BLaER1 (cell line): ENCODE results near the gene BACH2.

ENCODE experiments used
- H3K27ac ChIP-seq: shearing (Covaris generic); formaldehyde crosslinking; 2 replicates; pipeline ENCODE4 v1.8.1; 2022
- H3K27me3 ChIP-seq: shearing (Covaris generic); formaldehyde crosslinking; 2 replicates; pipeline ENCODE4 v1.8.1; 2022
- H3K36me3 ChIP-seq: shearing (Covaris generic); formaldehyde crosslinking; 2 replicates; pipeline ENCODE4 v1.8.1; 2022
- H3K4me1 ChIP-seq: shearing (Covaris generic); formaldehyde crosslinking; 2 replicates; pipeline ENCODE4 v1.8.1; 2022
- H3K4me2 ChIP-seq: shearing (Covaris generic); formaldehyde crosslinking; 2 replicates; pipeline ENCODE4 v1.8.1; 2022
- H3K4me3 ChIP-seq: shearing (Covaris generic); formaldehyde crosslinking; 2 replicates; pipeline ENCODE4 v1.8.1; 2022
- H3K9ac ChIP-seq: shearing (Covaris generic); formaldehyde crosslinking; 2 replicates; pipeline ENCODE4 v1.8.1; 2022
- H3K9me3 ChIP-seq: shearing (Covaris generic); formaldehyde crosslinking; 2 replicates; pipeline ENCODE4 v1.8.1; 2022
- H4K20me1 ChIP-seq: shearing (Covaris generic); formaldehyde crosslinking; 2 replicates; pipeline ENCODE4 v1.8.1; 2022
- Cebpa-rat ChIP-seq: shearing (Covaris generic); IDR thresholded peaks from 2 replicates; pipeline ENCODE4 v1.8.1; 2022

BACH2 gene

DNA sequence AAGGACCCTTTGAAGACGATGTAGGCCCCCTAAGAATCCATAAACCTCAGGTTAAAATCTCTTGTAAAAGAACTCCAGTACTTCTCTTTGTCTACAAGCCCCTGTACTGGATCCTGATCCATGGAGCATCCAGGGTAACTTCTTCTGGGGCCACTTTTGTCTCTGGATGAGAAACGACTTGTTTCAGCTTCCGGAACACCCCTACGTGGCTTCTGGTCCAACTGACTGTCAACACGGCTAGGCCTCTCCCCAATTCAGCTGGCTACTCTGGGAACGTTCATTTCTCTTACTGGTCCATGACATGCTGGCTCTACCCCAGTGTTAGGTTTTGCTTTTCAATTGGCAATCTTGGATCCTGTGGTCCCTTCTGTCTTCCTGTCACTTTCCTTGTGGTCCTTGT lies 198.0 kb downstream of the BACH2 start:
- Histone ChIP-seq H3K4me3 (no peak overlapping the region), H3K9ac (no peak overlapping the region), H3K36me3 (peaks cover 7% of the 10 kb centered on the region), H3K4me1 (no peaks in the 10 kb centered on the region), H3K27me3 (no peaks in the 10 kb centered on the region), H3K27ac (no peak overlapping the region), H3K9me3 (no peaks in the 10 kb centered on the region), H4K20me1 (peaks cover 95% of the 10 kb centered on the region), H3K4me2 (no peak overlapping the region)
- no peak for TF ChIP-seq Cebpa-rat

DNA sequence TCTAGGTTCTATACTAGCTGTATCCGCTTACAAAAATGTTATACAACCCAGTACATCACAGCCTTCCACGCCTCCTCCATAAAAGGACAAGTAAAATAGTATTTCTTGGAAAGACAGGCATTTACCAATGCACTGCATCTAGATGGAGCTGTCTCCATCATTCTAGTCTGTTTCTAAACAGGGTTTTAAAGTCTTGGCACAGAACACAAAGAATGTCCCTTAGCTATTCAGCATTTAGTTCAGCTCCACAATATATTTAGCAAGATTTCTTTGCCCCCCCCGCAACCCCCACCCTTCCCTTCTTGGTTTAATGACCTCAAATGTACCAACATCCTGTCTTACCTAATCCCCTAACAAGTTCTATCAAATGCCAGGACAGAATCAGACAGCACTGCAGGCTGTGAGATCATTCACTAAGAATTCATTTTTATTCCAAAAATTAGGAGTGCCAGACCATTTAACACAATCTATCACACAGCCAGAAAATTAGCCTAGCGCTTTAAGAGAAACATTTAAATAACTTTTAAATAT lies 198.6 kb downstream of the BACH2 start:
- H3K9me3 ChIP-seq: no peaks in the 10 kb centered on the region
- no peak overlapping the region for H3K9ac ChIP-seq
- H3K27me3 ChIP-seq: no peaks in the 10 kb centered on the region
- no peaks in the 10 kb centered on the region for H3K4me1 ChIP-seq
- no peak overlapping the region for H3K27ac ChIP-seq
- peaks cover 2% of the 10 kb centered on the region for H3K36me3 ChIP-seq
- H4K20me1 ChIP-seq: peaks cover 95% of the 10 kb centered on the region
- no peak for TF ChIP-seq Cebpa-rat
- H3K4me3 ChIP-seq: no peak overlapping the region
- no peak overlapping the region for H3K4me2 ChIP-seq

DNA sequence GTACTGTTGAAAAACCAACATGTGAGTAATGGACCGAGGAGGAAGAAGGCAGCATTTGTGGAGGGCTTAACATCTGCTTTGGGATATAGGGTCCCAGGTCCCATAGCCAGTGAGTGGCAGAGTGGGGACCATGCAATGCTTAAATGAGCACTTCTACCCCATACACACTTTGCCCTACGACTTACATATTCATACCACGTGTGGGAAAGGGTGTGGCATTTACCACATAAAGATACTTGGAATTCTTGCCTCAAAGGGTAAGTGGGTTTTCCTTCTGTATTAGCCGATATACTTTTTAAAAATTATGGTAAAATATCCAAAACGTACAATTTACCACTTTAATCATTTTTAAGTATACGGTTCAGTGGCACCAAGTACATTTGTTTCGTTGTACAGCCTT lies 199.3 kb downstream of the BACH2 start:
- Histone ChIP-seq H3K27me3 (no peaks in the 10 kb centered on the region), H4K20me1 (peaks cover 100% of the 10 kb centered on the region), H3K9ac (no peak overlapping the region), H3K4me3 (no peak overlapping the region), H3K4me2 (no peak overlapping the region), H3K4me1 (no peaks in the 10 kb centered on the region), H3K9me3 (no peaks in the 10 kb centered on the region), H3K27ac (no peak overlapping the region), H3K36me3 (no peaks in the 10 kb centered on the region)
- TF ChIP-seq Cebpa-rat: no peak

DNA sequence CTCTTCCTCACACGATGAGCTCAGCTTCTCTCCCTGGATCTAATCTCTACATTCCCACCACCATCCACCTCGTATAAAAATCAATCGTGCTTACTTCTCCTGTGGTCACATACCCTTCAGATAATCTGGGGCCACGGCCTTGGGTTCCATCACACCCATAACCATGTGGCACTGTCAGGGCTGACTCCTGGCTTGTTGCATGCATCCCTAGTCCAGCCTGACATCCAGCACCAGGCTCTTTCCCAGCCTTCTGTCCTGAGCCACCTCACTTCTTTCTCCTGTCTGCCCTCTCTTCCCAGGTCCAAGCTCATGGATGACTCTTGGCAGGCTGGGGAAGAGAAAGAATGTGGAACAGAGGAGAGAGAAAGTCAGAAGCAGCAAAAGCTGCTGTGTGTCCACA lies 199.8 kb downstream of the BACH2 start:
- H3K27ac ChIP-seq: no peak overlapping the region
- H3K9ac ChIP-seq: no peak overlapping the region
- H3K27me3 ChIP-seq: no peaks in the 10 kb centered on the region
- TF ChIP-seq Cebpa-rat: no peak
- H3K9me3 ChIP-seq: no peaks in the 10 kb centered on the region
- peaks cover 100% of the 10 kb centered on the region for H4K20me1 ChIP-seq
- H3K4me3 ChIP-seq: no peak overlapping the region
- H3K4me1 ChIP-seq: no peaks in the 10 kb centered on the region
- H3K4me2 ChIP-seq: no peak overlapping the region
- no peaks in the 10 kb centered on the region for H3K36me3 ChIP-seq

DNA sequence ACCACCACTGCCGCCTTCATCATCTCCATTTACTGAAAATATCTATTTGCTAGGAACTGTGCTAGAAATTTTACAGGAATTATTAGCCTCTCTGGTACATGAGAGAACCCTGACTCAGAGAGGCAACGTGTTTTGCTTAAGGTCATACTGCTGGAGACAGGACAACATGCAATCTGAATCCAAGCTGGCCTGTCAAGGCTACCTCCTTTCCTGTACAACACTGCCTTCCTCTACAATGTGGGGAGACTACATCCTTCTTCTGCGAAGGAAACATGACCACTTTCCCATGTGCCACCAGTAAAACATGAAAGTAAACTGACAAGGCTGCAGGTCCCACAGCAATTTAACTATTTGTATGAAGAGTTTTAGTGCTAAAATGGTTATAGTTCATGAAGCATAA lies 200.9 kb downstream of the BACH2 start:
- Histone ChIP-seq H3K36me3 (no peaks in the 10 kb centered on the region), H3K4me2 (no peak overlapping the region), H3K9ac (no peak overlapping the region), H3K9me3 (no peaks in the 10 kb centered on the region), H4K20me1 (peaks cover 100% of the 10 kb centered on the region), H3K27ac (no peak overlapping the region), H3K27me3 (no peaks in the 10 kb centered on the region), H3K4me1 (no peaks in the 10 kb centered on the region), H3K4me3 (no peak overlapping the region)
- TF ChIP-seq Cebpa-rat: no peak

DNA sequence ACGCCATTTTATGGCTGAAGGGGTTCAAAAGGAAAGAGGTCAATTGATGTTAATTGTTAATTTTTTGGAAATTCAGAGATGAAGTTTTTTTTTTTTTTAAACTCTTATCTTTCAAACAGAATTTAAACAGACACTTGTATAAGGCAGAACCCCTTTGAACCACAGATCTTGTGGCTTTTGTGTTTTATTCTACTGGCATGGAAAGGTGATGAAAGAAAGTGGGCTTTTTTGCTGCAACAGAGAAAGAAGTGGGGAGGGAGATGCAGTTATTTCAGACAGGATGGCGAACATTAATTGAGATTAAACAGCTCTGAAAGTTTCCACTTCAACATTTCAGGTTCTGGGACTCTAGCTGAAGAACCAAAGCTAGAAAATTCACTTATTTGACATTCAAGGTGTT lies 201.5 kb downstream of the BACH2 start:
- no peak overlapping the region for H3K27ac ChIP-seq
- H3K36me3 ChIP-seq: no peaks in the 10 kb centered on the region
- H3K9me3 ChIP-seq: no peaks in the 10 kb centered on the region
- peaks cover 100% of the 10 kb centered on the region for H4K20me1 ChIP-seq
- no peak overlapping the region for H3K9ac ChIP-seq
- H3K4me2 ChIP-seq: no peak overlapping the region
- no peak overlapping the region for H3K4me3 ChIP-seq
- TF ChIP-seq Cebpa-rat: no peak
- H3K27me3 ChIP-seq: no peaks in the 10 kb centered on the region
- no peaks in the 10 kb centered on the region for H3K4me1 ChIP-seq

DNA sequence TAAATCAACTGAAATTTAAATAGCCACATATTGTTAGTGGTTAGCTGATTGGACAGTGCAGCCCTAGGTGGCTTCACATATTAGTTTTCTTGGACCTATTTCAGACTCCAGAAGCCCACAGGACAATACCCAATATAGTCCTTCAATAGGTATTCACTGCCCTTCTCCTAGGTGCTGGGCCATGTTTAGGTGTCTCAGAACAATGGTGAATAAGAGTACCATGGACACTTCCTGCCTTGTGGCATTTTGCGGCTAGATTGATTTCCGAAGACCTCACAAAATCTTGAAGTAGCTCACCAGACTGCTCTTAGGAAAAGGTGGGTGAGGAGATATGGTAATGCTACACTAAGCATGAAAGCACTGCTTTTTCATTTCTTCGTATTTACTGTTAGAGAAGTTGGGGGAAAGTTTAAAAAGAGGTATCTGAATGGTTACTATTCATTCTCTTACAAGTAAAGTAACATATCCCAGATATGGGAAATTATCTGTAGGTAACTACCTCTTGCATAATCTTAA lies 203.0 kb downstream of the BACH2 start:
- Histone ChIP-seq H3K9me3 (no peaks in the 10 kb centered on the region), H3K4me3 (no peak overlapping the region), H3K9ac (no peak overlapping the region), H3K4me2 (no peak overlapping the region), H3K4me1 (no peaks in the 10 kb centered on the region), H3K27ac (no peak overlapping the region), H4K20me1 (peaks cover 100% of the 10 kb centered on the region), H3K36me3 (peaks cover 6% of the 10 kb centered on the region; the same call in 1 of the 2 replicates), H3K27me3 (no peaks in the 10 kb centered on the region)
- TF ChIP-seq Cebpa-rat: no peak

DNA sequence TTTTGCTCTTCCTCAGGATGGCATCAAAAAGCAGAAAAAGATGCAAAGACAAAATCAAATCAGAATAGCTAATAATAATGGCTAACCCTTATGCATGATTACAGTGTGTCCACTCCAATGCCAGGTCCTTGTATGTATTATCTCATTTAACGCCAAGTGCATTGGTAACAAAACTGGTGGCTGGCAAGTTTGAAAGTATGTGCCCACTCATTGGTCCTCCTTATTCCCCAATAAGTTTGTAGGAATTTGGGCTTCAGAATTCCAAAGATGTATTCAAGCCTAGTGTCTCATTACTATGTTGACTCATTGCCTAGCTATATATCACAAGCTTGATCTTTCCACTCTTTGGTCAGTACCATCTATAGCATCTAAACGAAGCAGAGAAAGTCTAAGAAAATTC lies 205.8 kb downstream of the BACH2 start:
- Histone ChIP-seq H3K4me3 (no peak overlapping the region), H3K9me3 (no peaks in the 10 kb centered on the region), H3K27me3 (no peaks in the 10 kb centered on the region), H3K27ac (no peak overlapping the region), H3K4me2 (no peak overlapping the region), H4K20me1 (peaks cover 100% of the 10 kb centered on the region), H3K36me3 (peaks cover 24% of the 10 kb centered on the region), H3K4me1 (no peaks in the 10 kb centered on the region), H3K9ac (no peak overlapping the region)
- TF ChIP-seq Cebpa-rat: no peak

DNA sequence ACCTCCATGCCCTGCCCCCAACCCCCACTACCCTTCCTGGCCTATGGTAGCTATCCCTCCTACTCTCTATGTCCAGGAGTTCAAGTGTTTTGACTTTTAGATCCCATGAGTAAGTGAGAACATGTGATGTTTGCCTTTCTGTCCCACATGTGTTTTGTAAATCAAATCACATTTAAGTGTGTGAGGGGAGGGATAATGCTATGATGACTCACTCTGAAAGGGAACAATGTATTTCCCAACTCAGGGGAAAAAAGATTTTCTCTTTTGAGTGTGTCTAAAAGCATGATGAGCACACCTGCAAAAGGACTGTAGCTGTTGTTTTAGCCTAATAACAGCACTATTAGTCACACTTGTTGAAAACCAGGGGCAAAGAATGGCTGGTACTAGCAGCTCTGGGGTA lies 208.6 kb downstream of the BACH2 start:
- no peak overlapping the region for H3K4me2 ChIP-seq
- peaks cover 99% of the 10 kb centered on the region for H4K20me1 ChIP-seq

DNA sequence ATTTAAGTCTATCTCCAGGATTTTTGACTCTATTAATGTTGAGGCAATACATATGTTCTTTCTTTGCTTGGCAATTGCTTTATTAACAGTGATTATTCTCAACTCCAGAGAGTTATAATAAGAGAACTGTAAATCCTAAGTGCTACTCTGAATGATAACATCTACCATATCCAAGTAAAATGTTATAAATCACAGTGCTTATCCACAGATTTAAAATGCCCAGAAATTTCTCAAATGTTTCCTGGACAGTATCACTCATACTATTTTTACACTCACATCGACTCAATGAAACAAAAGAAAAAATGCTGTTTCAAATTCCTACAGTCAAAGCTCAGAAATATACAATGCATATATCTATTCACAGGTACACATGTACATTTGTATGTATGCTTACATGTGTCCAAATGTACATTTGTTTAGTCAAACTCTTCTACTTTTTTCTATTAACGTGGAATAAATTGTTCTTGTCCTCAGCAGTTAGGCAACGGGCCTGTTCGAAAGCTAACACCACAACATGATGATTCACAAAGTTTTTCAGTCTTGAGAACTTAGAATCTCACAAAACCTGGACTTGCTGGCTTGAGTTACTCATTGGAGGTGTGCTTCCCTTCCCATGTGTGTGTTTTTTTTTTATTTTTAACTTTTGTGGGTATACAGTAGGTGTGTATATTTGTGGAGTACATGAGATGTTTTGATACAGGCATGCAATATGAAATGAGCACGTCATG lies 209.4 kb downstream of the BACH2 start:
- Histone ChIP-seq H3K4me1 (no peaks in the 10 kb centered on the region), H3K27me3 (no peaks in the 10 kb centered on the region), H3K4me2 (no peak overlapping the region), H3K27ac (no peak overlapping the region), H4K20me1 (peaks cover 99% of the 10 kb centered on the region), H3K9me3 (no peaks in the 10 kb centered on the region), H3K9ac (no peak overlapping the region), H3K36me3 (peaks cover 31% of the 10 kb centered on the region), H3K4me3 (no peak overlapping the region)
- no peak for TF ChIP-seq Cebpa-rat

More for the DNA sequence above, 208.6 kb downstream of the BACH2 start:
- Histone ChIP-seq H3K27me3 (no peaks in the 10 kb centered on the region), H3K27ac (no peak overlapping the region), H3K9me3 (no peaks in the 10 kb centered on the region), H3K36me3 (peaks cover 31% of the 10 kb centered on the region), H3K9ac (no peak overlapping the region), H3K4me3 (no peak overlapping the region), H3K4me1 (no peaks in the 10 kb centered on the region)
- TF ChIP-seq Cebpa-rat: no peak

DNA sequence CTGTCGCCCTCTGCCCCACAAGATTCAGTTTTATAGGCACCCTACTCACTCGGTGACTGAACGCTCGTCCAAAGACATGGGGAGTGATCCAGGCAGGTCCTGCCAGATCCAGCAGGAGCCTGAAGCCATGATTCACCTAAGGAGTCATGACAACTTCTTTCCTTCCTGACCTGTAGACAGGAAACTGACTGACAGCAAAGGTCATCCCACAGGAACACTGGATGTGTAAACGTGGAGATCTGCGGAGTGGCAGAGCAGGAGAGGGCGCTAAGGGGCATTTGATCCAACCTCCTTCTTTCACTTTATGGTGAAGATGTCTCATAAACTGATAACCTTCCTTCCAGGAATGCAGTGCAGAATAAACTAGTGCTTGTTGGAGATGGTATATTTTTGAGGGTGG lies 210.1 kb downstream of the BACH2 start:
- Histone ChIP-seq H3K4me2 (no peak overlapping the region), H3K9me3 (no peaks in the 10 kb centered on the region), H3K4me1 (no peaks in the 10 kb centered on the region), H3K27ac (no peak overlapping the region), H3K9ac (no peak overlapping the region), H3K36me3 (peaks cover 31% of the 10 kb centered on the region), H4K20me1 (peaks cover 99% of the 10 kb centered on the region), H3K27me3 (no peaks in the 10 kb centered on the region), H3K4me3 (no peak overlapping the region)
- no peak for TF ChIP-seq Cebpa-rat
